Stimulated activated naive CD8-positive, alpha-beta T cell treated with anti-CD3 and anti-CD28 coated beads, Interleukin-15, amount 100 ng/mL, for 72 hours (primary cell): ENCODE data around the gene CALML5.

Experiments used
- ATAC-seq: fragments of 150-1000 bp; cut with Tn5 transposase; 2 replicates; pipeline ENCODE4 v1.10.0; 2021; ENCODE audit warnings: mild to moderate bottlenecking, moderate library complexity
- DNase-seq, 2 donors: peaks; one replicate each; pipeline ENCODE4 v3.0.0; 2021 to 2022
- H3K27ac Mint-ChIP-seq, 2 donors: one replicate each; pipeline ENCODE4 v1.8.0; 2022; ENCODE audit warnings: mild to moderate bottlenecking in 2 of 2, mixed read lengths in 2 of 2, moderate library complexity in 2 of 2
- H3K27me3 Mint-ChIP-seq: one replicate; pipeline ENCODE4 v1.8.0; 2022; ENCODE audit warnings: mixed read lengths
- H3K4me1 Mint-ChIP-seq: one replicate; pipeline ENCODE4 v1.8.0; 2022; ENCODE audit warnings: mild to moderate bottlenecking, mixed read lengths
- H3K4me3 Mint-ChIP-seq, 2 donors: one replicate each; pipeline ENCODE4 v1.8.0; 2022; ENCODE audit warnings: mild to moderate bottlenecking in 2 of 2, mixed read lengths in 2 of 2, moderate library complexity in 1 of 2
- H3K9me3 Mint-ChIP-seq, 2 donors: one replicate each; pipeline ENCODE4 v1.8.0; 2022; ENCODE audit warnings: mixed read lengths in 2 of 2

Gene CALML5

DNA sequence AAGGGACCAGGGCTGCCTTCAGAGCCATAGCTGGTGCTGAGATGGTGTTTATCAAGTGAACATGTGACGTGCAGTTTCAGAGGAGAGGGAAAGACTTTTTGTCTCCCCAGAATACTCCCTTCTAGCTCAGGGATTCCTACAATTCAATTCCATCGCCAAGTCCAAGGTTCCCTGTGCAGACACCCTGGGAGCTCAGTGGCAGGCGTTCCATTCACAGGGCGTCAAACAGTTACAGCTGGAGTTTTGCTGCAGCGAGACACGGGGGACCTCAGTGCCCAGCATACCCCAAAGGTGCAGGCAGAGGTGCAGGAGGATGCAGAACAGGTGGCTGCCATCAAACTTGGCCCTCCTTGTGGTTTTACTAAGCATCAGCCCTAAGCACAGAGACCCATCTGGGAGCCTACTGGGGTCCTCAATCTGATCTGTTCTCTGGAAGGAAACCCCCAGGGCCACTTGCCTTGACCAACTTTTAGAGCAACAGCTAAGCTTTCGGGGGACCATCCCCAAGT lies 846 bp upstream of the CALML5 start:
- Mint-ChIP-seq H3K9me3 (no peaks in the 10 kb centered on the region), H3K4me3 (no peak overlapping the region), H3K4me1 (peaks cover 7% of the 10 kb centered on the region), H3K27me3 (peaks cover 23% of the 10 kb centered on the region), H3K27ac (no peak overlapping the region)
- ATAC-seq = no peak
- DNase-seq = no peak

DNA sequence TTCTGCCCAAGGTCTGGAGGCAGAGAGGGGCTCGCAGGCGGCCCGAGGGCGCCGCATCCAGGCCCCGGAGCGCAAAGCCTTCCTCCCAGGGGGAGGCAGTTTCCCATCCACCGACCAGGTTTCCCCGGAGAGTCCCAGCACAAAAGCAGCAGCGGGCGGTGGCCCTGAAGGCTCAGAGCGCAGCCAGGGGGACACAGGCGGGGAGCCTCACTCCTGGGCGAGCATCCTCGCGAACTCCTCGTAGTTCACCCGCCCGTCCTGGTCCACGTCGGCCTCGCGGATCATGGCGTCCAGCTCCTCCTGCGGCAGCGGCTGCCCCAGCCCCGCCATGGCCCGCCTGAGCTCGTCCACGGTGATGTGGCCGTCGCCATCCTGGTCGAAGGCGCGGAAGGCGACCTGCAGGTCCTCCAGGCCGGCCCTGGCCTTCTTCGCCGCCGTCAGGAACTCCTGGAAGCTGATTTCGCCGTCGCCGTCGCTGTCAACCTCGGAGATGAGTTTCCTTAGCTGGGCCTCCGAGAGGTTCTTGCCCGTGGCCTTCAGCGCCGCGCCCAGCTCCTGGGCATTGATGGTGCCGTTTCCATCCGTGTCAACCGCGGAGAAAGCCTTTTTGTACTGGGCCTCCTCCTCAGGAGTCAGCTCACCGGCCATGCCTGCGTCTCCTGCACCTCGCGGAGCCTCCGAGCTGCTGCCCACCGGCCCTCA lies 428 bp downstream of the CALML5 start:
- Mint-ChIP-seq H3K4me3 (no peak overlapping the region), H3K9me3 (no peaks in the 10 kb centered on the region), H3K4me1 (peaks cover 2% of the 10 kb centered on the region), H3K27me3 (peaks cover 16% of the 10 kb centered on the region), H3K27ac (no peak overlapping the region)
- DNase-seq = no peak
- ATAC-seq = no peak

DNA sequence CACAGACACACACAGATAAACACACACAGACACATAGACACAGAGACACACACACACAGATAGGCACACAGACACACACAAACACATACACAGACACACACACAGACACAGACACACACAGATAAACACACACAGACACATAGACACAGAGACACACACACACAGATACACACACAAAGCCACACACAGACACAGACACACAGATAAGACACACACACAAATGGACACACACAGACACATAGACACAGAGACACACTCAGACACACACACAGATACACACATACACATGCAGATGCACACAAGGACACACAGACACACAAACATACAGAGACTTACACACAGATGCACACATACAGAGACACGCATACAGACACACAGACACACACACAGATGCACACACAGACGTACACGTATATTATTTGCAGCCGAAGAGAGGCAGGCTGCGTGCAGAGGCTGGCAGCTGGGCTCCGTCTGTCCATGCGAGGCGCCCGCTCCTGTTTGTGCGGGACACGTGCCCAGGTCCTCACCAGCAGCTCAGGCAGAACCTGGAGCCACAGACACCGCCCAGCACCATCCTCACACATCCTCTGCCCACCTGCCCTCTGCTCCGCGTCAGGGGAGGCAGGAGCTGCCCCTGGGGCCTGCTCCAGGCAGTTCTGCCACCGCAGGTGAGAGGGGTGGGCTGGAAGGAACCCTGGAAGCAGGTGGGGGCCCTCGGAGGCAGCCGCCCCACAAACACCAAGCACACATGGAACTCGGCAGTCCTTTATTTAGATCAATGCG lies 1.2 kb downstream of the CALML5 start:
- H3K27ac Mint-ChIP-seq = no peak overlapping the region
- peaks cover 8% of the 10 kb centered on the region for H3K27me3 Mint-ChIP-seq

DNA sequence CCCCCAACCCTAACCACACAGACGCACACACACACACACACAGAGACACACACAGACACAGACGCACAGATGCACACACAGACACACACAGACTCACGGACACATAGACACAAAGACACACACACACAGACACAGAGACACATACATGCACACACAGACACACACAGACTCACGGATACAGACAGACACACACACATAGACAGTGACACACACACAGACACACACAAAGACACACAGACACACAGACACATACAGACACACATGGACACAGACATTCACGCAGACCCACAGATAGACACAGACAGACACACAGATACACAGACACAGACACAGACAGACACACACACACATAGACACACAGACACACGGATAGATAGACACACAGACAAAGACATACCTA lies 2.1 kb downstream of the CALML5 start:
- Mint-ChIP-seq H3K4me3 (no peak overlapping the region), H3K27me3 (no peaks in the 10 kb centered on the region), H3K9me3 (peaks cover 6 to 7% of the 10 kb centered on the region in 2 donors), H3K27ac (no peak overlapping the region), H3K4me1 (no peaks in the 10 kb centered on the region)
- ATAC-seq (no peak), DNase-seq (no peak)

More for the DNA sequence above, 1.2 kb downstream of the CALML5 start:
- H3K9me3 Mint-ChIP-seq = no peaks in the 10 kb centered on the region
- H3K4me3 Mint-ChIP-seq = no peak overlapping the region
- peak; percentile 36 for ATAC-seq
- DNase-seq = no peak
- H3K4me1 Mint-ChIP-seq = no peaks in the 10 kb centered on the region

DNA sequence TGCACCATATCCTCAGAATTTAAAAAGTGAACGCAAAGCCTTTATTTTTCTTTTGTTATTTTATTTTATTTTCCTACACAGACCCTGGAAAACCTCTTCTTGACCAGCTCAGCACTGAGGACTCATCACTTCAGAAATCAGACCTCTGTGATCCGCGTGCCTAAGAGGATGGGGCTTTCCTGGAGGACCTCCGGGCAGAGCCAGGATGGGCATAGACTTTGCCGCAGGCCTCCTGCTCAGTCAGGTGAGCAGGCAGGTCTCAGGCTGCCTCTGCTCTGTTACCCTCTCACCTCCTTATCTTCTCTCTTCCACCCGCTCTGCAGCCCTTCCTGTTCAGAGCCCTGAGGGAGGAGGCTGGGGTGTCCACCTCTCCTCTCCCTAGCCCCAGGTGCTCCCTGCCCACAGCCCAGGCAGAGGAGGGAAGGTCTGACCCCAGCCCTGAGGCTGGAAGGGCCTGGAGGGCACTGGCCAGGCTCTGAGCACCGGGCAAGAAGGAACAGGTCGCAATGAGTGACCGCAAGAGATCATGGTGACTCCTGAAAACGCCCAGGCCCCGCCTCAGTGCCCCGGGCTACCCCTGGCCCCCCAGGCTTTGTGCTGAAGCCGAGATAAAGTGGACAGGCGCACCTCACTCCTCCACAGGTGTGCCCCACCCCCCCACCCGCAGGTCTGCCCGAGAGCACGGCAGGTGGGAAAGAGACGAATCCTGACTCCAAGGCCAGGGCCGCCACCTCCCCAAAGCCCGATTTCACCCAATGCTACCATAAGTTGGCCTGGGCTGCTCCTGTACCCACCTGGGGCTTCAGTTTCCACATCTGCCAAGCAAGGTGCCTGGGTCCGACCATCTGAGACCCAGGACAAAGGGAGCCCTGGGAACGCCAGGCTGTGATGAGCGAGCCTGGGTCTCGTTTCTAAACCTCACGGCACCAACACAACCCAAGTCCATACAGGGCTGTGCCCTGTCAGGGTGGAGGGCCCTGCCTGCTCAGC lies 2.8 kb downstream of the CALML5 start:
- peaks cover 11 to 15% of the 10 kb centered on the region in 2 donors for H3K9me3 Mint-ChIP-seq
- no peaks in the 10 kb centered on the region for H3K4me1 Mint-ChIP-seq
- no peaks in the 10 kb centered on the region for H3K27me3 Mint-ChIP-seq
- no peak overlapping the region for H3K27ac Mint-ChIP-seq
- H3K4me3 Mint-ChIP-seq = no peak overlapping the region
- ATAC-seq (no peak), DNase-seq (no peak)

DNA sequence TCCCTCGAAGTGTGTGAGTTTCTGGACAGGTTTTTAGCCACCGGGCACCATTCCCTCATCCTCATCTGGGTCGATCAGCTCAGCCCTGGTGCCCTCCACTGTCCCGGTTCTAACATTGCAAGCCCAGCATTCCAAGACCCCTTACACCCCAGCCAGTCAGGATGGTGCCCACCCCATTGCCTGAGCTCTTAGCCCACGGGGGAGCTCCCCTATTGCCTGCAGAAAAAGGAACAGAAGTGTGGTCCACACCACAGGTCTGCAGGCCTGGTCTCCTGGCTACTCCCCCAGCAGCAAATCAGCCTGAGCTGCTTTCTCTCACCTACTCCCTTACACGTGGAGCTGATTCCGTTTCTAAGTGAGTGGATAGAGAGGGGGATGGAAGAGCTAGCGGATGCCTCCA lies 4.8 kb downstream of the CALML5 start:
- DNase-seq = no peak
- Mint-ChIP-seq H3K27me3 (no peaks in the 10 kb centered on the region), H3K4me1 (peaks cover 6% of the 10 kb centered on the region), H3K4me3 (no peak overlapping the region), H3K27ac (no peak overlapping the region), H3K9me3 (peaks cover 11 to 23% of the 10 kb centered on the region in 2 donors)
- no peak for ATAC-seq

DNA sequence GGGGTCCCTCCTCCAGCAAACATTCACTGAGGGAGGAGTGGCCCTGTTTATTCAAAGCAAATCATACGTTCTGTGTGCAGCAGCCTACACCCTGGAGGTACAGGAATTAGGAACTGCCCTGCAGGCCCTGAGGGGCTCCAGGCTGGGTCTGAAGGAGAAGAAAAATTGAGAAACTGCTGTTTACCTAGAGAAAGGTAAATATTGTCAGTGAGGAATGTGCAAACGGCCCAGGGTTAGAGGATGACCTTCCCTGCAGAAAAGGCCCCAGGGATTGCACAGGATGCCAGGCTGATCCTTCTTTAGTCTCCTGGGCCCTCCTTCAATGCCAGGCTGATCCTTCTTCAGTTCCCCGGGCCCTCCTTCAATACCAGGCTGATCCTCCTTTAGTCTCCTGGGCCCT lies 5.7 kb downstream of the CALML5 start:
- Mint-ChIP-seq H3K27ac (no peak overlapping the region), H3K27me3 (no peaks in the 10 kb centered on the region), H3K9me3 (peaks cover 11 to 23% of the 10 kb centered on the region in 2 donors), H3K4me3 (no peak overlapping the region), H3K4me1 (peaks cover 6% of the 10 kb centered on the region)
- ATAC-seq = no peak
- DNase-seq = no peak

DNA sequence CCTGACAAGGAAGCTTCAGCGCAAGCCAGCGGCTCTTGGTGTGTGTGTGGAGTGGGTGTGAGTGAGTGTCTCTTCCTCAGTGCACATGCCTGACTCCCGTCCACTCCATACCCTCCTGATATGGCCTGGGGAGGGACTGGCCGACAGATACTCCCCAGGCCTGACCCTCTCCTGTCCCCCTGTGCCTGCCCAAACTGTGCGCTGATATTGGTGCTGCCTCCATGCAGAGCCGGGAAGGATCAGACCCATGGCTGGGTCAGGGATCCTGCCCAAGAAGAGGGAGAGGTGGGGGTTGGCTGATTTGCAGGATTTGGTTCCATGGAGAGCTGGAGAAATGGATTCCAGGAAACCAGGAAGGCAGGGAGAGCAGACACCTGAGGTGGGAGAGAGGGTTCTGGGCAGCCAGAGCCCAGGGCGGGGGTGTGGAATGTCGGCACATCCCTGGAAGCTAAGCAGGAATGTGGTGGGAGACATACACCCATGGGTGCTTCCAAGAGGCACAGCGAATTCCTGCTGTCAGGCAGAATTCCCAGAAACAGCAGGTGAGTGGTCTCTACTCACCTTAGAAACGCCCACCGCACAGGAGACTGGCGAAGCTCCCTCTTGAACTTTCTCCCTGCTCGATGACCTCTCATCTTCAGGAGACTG lies 6.3 kb downstream of the CALML5 start:
- Mint-ChIP-seq H3K9me3 (peaks cover 11 to 23% of the 10 kb centered on the region in 2 donors), H3K27me3 (no peaks in the 10 kb centered on the region), H3K27ac (no peak overlapping the region), H3K4me3 (no peak overlapping the region), H3K4me1 (peaks cover 6% of the 10 kb centered on the region)
- DNase-seq = no peak
- no peak for ATAC-seq

DNA sequence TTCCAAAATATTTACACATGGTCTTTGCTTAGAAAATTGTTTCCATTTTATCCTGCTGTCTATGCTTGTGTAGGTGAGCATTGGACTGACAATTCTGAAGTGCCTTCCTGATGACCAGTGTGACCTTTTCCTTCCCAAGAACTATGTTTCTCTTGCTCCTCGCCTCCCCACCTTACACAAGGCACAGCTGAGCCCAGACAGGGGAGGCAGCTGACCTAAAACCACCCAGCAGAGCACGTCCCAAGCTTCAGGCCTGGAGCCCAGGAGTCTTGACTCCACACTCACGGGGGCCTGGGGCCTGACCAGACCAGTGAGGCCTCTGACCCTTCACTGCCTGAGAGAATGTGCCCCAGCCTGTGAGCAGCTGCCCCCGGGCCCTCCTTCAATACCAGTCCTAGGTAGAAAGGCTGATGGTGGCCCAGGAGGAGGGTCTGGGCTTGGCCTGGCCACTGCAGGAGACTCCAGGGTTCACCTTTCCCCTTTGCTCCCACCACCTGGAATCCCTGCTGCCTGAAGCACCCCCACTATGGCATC lies 7.0 kb downstream of the CALML5 start:
- peaks cover 6% of the 10 kb centered on the region for H3K4me1 Mint-ChIP-seq
- ATAC-seq (no peak), DNase-seq (no peak)
- H3K27ac Mint-ChIP-seq = no peak overlapping the region
- peaks cover 11 to 23% of the 10 kb centered on the region in 2 donors for H3K9me3 Mint-ChIP-seq
- peaks cover 5% of the 10 kb centered on the region for H3K27me3 Mint-ChIP-seq
- H3K4me3 Mint-ChIP-seq = no peak overlapping the region

DNA sequence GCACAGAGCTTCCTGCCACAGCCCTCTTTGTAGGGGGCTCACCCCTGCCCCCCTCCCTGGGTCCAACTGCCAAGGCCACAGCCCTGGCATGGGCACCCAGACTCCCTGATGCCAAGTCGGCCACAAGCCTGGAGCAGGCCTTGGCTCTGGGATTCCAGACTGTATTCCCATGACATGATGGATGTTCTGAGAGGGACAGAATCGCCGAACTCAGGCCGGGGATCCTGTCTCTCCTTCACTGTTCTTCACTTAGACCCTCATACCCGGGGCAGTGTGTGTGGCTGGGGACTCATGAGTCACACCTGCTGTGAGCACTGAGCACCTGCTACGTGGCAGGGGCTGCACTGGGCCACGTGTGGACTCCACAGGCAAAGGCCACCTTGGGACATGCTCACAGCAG lies 7.9 kb downstream of the CALML5 start:
- Mint-ChIP-seq H3K27ac (peak overlapping the region in 1 of 2 donors; percentile 1), H3K4me1 (peaks cover 6% of the 10 kb centered on the region), H3K4me3 (no peak overlapping the region), H3K9me3 (peaks cover 11 to 23% of the 10 kb centered on the region in 2 donors), H3K27me3 (peaks cover 13% of the 10 kb centered on the region)
- DNase-seq = no peak
- ATAC-seq = no peak

DNA sequence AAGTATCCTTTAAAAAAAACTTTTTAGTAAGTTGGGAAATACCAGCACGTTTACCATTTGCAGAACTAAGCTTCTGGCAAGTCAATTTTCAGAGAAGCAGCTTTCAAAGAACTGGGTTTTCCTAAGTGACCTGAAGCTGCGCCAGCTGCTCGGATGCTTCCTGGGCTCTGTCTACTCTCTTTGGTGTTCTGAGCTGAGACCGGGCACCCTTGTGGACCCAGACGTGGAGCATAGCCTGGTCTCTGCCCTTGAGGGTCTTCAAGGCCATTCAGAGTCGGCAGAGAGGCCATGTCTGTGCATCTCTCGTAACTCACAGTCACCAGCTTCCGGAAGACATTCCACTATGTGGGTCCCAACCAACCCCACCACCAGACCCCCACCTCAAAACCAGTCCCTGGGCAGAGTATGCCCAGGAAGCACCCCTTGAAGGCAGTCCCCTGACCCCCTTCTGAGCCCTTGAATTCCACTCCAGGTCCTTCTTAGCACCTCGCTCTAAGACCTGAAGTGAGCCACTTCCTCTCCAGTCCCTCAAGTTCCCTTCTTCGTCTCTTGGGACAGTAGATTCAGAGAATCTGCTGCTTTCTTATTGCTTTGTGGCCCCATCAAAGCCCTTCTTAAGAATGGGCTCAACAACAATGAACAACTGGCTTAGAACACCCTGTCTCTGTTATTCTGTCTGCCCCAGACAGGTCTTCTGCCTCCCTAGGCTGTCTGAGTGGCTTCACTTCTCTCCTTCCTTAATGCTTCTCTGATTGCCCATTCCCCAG lies 8.5 kb downstream of the CALML5 start:
- Mint-ChIP-seq H3K27me3 (peaks cover 13% of the 10 kb centered on the region), H3K9me3 (peaks cover 11 to 23% of the 10 kb centered on the region in 2 donors), H3K4me1 (peaks cover 6% of the 10 kb centered on the region), H3K4me3 (no peak overlapping the region), H3K27ac (peak overlapping the region in 1 of 2 donors; percentile 1)
- no peak for ATAC-seq
- DNase-seq = no peak

DNA sequence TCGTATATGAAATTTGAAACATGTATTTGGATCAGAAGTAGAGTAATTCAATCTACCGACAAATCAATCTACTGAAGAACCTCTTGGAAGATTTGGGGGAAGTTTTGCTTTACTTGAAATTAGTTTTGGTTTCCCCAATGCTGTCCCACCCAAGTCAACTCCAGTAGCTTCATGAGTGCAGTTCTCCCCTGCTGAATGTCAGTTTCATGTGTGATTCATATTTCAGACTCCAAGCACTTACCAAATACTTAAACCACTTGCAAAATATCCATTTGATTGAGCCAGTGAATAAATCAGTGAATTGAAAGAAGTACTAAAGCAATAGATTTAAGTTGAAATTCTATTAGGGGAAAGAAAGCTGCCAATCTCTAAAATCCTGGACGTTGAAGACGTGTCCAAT lies 9.3 kb downstream of the CALML5 start:
- H3K9me3 Mint-ChIP-seq = peaks cover 11 to 23% of the 10 kb centered on the region in 2 donors
- no peak overlapping the region for H3K4me3 Mint-ChIP-seq
- peak; percentile 65 for ATAC-seq
- H3K27ac Mint-ChIP-seq = no peak overlapping the region
- peaks cover 6% of the 10 kb centered on the region for H3K4me1 Mint-ChIP-seq
- DNase-seq = no peak
- H3K27me3 Mint-ChIP-seq = peaks cover 13% of the 10 kb centered on the region

DNA sequence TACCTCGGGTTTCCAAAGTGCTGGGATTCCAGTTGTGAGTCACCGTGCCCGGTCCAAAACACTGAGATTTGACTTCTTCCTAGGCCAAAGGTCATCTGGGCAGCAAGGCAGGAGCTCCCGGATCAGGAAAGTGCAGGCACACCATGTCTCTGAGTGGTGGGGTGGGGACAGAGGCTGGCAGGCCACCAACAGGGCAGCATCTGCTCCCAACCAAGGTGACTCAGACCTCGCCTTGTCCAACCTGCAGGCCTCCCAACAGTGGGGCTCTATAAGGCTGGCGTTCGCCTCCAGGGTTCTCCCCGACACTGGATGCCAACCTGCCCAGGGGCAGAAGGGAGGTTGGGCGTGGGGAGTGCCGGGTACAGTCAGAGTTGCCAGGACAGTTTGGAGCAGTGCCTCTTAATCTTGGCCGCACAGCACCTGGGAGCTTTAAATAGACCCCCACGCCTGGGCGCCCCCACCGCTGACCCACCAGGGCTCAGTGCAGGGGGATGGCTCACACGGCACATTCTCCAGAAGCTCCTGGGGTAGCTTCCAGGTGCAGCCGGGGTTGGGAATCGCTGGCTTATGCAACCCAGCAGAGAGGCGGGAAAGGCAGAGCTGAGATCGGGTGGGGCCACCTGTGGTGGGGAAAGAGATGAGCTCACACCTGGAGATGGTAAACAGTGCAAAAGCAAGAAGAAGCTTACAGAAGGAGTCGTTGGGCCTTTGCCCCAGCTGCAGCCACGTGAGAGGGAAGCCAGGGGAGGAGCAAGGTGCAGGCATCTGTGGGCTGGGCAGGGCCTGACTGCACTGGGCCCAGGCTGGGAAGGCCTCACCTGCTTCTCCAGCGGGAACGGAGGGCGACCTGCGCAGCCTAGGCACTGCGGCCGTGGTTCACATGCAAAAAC lies 10.9 kb downstream of the CALML5 start:
- ATAC-seq = no peak
- no peak for DNase-seq
- H3K27me3 Mint-ChIP-seq = peaks cover 13% of the 10 kb centered on the region
- no peak overlapping the region for H3K27ac Mint-ChIP-seq
- no peak overlapping the region for H3K4me3 Mint-ChIP-seq
- H3K4me1 Mint-ChIP-seq = peaks cover 6% of the 10 kb centered on the region
- peaks cover 11 to 23% of the 10 kb centered on the region in 2 donors for H3K9me3 Mint-ChIP-seq
